HG02870 (cell line): ENCODE data around the gene LAG3.

Experiments
- ATAC-seq: cut with Tn5 transposase; IDR thresholded peaks from one replicate; pipeline ENCODE4 v1.9.1; 2021; ENCODE audit warnings: mild to moderate bottlenecking, moderate library complexity; ENCODE audit not compliant: unreplicated experiment

The LAG3 gene

DNA sequence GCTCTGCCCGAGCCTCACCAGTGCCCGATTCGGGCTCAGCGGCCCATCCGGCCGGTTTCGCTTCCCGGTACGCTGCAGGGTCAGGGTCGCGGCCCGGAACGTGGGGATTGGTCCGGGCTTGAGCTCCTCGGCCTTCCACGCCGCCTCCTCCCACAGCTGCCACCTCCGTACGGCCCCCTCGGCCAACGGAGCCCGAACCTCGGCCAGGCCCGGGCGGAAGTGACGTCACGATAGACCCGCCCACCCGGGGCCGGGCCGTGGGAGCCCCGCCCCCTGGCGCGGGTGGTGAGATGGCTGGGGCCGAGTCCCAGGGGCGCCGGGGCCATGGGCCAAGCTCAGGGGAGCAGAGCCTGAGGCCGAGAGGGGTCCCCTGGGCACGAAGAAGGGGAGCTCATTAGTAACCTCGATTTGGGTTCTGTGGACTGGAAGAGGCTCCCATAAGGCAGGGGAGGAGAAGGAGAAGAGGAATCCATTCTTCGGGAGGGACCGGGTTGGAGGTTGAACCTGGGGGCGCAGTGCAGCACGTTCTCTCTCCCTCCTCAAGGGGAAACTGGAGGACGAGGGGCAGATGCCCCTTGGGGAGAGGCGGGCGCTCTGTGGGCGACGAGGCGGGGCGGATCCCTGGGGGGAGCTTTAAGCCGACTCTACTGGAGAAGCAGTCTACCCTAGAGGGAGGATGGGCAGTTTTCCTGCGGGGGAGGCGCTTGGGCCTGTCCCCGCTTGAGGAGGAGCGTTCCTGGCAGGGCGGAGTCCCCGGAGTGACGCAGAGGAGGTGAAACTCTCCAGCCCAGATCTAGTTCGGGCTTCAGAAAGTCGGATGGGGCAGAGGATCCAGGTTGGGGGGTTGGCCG is 19.2 kb upstream of the LAG3 start, which contains the start of gene MLF2:
Gene MLF2 (minus strand): TSS at position 221 of the 851 bp plus-strand sequence. CDS start 807 bp downstream, outside the sequence.
- peak; percentile 86 for ATAC-seq

DNA sequence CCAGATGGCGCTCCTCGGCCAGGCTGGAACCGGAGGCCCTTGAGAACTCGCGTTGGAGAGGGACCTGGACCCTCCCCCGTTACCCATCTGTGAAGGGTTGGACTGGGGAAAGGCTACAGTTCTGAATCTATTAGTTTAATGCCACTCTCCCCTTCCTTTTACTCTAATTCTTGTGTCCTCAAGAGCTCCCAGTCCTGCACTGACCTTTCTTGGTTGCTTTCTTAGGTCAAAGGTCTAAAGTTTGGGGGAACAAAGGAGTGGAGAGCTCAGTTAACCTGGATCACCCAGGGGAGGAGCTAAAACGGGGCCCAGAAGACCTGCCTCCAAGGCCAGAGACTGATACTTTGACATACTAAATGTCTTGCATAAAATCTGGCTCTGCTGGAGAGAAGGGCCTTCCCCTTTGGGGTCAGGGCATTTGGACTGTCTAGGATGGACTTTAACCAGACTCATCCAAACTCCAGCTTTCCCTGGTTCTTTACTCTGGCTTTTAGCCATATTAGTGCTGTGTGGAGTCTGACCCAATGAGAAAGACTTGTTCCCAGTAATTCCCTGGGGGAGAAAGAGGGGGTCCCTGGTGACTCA is 18.5 kb upstream of the LAG3 start:
- no peak for ATAC-seq

DNA sequence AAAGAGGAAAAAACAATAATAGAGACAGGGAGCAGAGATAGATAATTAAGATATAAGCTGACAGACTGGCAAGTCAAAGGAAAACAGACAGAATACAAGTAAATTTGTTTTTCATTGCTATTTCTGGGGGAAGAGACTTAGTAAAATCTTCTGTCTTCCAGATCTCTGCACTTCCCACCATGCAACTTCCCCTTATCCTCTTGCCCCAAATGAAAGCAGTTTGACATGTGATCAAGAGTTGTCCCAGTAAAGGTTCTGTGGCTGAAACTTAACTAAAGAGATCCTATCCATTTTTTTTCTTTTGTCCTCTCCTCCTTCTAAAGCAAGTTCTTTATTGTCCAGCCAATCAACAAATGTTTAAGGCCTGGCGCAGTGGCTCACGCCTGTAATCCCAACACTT is 17.9 kb upstream of the LAG3 start:
- ATAC-seq, result no peak

DNA sequence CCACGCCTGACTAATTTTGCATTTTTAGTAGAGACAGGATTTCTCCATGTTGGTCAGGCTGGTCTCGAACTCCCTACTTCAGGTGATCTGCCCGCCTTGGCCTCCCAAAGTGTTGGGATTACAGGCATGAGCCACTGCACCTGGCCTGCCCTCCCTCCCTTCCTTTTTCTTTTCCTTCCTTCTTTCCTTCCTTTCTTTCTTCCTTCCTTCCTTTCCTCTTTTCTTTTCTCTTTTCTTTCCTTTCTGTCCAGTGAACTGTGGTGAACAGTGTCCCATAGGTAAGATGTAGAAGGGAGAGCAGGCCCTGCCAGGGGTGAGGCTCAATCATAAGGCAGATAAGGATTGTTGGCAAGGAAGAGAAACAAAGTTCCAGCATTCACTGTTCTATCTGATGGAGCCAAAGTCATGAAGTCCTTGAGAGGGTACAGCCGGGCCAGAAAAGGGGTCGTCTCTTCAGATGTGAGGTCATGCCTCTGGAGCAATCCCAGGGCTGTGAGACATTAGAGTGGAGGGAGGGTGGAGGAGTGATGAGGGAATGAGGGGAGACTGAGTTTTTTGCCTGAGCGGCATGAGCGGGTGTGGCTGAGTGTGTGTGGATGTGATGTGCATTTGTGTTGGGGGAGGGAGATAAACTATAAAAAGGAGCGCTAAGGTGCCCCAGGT is 15.2 kb upstream of the LAG3 start:
- no peak for ATAC-seq

DNA sequence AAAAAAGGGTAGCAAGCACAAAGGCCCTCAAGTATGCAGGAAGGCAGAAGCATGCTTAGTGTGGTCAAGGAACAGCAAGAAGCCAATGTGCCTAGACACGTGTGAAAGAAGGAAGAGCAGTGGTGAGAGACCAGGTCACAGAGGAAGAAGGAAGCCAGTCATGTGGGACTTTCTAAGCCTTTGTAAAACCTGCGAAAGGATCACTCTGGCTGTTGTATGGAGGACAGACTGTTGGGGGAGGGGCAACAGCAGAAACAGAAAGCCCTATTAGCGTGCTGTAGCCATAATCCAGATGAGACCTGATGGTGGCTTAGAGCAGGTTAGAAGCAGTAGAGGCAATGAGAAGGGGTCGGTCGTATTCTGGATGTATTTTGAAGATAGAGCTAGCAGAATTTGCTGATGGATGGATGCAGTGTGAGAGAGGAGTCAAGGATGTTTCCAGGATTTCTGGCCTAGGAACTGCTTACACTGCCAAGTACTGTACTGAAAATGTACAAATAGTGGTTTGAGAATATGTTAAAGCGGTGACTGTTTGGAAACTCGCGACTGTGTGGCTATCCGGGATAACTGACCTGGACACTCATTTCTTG is 13.7 kb upstream of the LAG3 start:
- no peak for ATAC-seq

DNA sequence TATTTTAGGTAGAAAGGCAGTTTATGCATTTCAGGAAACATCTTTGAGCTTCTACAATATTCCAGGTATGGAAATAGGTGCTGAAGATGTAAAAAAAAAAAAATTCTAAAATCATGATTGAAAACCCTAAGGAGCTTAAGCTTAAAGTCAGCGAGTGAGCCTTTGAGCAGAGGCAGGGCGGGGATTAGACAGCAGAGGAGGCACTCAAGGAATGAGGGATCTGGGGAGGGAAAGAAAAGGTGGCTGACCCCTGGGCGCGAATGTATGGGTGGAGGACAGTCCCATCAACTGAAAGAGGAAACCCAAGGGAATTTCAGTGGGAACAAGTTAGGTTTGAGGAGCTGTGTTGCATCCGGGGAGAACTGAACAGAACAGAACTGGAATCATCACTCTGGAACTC is 12.6 kb upstream of the LAG3 start:
- ATAC-seq, result no peak

DNA sequence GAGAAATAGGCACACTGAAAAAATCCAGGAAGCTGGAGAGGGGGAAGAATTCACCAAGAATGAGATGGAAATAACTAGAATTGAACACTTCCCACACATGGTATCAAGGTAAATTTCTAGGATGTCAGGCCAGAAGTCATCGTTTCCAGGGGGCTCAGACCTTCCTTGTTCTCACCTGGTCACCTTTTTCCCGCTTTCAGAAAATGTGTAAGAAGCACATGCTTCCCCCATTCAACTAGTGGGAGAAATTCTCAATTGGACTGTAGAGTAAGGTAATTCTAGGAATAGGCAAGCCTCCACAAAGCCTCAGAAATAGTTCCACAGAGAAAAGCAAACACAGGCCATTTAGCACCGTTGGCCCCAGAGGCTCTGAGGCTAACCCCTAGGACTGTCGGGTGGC is 8.9 kb upstream of the LAG3 start:
- ATAC-seq, result no peak

DNA sequence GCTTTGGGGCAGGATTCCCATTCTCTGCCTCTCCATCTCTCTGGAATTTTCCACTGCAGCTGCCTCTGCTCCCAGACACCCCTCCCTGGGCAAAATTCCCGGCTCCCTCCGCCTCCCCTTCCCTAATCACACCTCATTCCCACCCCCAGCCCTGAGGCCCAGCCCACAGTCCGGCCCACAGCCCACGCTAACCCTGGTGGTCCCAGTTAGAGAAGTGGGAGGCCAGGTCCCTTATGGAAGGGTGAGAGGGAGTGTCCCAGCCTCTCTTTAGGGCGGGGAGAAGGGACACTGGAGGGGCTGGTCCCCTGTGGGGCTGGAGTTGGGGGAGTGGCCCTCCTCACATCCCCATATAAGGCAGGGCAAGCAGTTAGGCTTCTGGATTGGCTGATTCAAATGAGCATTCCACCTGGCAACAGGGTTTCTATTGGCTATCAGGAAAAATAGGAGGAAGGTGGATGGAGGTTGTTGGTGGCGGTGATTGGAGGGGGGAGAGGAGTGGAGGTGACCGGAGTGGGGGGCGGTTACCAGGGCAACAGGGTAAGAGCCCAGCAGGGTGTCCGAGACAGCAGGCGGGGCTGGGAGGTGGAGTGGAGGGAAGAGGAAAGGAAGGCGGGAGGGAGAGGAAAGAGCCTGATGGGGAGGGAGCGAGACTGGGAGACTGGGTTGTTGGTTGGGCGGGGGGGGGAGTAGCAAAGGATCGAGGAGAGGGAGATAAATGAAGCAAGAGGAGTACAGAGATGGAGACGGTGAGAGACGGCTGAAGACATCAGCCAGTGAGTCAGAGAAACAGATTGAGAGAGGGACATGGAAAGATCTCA is 8.1 kb upstream of the LAG3 start:
- ATAC-seq, result peak; percentile 80

DNA sequence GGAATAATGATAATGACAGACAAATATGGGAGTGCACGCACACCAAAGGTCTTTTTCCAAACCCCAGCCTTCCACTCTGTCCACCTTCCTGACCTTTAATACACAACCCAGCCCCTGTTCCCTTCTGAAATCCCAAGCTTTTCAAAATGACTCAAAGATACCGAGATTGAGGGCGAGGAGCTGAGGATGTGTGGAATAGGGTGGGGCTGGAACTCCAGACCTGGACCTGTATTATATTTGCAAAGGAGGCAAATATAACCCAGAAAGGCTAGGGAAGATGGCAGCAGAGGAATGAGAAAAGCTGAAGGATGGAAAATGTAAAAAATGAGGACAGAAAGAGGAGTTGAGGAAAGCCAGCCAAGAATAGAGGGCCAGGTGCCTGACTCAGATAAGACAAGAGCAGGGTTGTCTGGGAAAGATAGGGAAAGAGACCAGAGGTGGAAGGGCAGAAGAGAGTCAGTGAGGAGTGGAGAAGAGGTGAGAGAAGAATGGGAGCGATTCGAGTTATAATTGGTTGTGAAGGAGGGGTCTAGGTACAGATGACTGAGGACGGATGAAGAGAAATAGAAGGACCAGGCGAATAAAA is 7.2 kb upstream of the LAG3 start:
- no peak for ATAC-seq

DNA sequence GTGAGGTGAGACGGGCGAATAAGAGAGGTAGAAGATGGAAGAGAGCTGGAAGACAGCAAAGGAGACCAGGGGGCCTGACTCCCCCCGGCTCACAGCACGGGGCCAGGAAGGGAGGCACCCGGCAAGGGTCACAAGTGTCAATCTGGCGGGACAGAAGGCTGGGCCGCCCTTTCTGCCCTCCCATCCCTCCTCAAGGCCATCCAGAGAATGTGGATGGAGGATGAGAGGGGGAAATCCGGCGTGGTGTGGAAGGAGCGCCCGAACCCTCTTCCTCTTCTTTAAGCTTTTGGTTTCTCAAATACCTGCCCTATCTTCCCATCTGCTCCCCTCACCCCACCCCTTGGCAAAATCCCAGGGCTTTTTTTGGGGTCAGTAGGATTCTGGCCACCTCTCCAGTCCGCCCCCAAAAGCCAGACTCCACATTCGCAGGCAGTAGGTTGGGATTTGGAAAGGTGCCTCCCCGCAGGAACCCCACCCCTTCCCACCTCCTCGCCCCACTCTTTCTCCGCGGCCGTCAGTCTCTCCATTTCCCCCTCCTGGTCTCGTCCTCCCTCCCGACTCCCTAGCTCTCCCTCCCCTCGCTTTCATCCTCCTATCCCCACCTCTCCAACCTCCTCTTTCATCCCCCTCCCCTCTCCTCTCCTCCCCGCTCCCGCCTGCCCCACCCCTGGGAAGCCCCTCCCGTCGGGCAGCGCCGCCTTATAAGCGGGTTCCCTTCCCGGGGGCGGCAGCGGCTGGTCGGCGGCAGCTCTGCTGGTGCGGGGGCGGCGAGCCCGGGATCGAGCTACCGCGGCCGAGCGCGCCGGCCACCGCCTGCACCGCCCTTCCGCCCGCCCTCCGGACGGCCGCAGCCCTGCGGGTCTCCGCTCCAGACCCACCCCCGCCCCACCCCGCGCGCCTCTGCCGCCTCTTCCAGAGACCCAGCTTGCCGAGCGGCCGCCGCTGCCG is 6.4 kb upstream of the LAG3 start, which contains the start of gene PTMS:
Gene PTMS (plus strand): TSS at position 730 of the 948 bp plus-strand sequence. CDS start 343 bp downstream, outside the sequence.
- ATAC-seq, result peak; percentile 14

DNA sequence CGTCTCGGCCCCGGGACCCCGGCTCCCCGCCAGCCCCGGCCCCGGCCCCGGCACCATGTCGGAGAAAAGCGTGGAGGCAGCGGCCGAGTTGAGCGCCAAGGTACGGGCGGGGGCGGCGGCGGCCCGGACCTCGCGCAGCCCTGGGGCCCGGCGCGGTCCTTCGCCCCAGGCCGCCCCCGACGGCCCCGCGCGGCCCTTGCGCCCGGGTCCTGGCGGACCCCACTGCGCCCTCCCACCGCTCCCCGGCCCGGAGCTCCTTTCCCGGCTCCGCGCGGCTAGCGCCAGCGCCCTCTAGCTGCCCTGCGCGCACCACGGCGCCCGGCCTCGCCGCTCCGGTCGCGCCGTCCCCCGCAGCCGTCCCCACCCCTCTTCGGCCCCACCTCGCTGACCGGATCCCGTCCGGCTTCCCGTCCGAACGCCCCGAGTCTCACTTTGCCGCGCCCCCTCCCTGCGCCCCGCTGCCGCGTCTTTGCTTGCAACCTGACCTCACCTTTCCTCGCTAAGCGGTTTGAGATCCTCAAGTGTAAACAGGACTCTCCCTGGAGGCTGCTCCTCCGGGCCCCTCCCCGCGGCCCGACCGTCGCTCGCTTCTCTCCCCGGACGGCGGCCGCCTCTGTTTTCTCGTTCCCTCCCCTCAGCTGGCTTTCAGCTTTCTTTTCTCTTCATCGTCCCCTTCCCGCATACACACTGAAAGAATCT is 5.5 kb upstream of the LAG3 start:
- peak; percentile 37 for ATAC-seq

DNA sequence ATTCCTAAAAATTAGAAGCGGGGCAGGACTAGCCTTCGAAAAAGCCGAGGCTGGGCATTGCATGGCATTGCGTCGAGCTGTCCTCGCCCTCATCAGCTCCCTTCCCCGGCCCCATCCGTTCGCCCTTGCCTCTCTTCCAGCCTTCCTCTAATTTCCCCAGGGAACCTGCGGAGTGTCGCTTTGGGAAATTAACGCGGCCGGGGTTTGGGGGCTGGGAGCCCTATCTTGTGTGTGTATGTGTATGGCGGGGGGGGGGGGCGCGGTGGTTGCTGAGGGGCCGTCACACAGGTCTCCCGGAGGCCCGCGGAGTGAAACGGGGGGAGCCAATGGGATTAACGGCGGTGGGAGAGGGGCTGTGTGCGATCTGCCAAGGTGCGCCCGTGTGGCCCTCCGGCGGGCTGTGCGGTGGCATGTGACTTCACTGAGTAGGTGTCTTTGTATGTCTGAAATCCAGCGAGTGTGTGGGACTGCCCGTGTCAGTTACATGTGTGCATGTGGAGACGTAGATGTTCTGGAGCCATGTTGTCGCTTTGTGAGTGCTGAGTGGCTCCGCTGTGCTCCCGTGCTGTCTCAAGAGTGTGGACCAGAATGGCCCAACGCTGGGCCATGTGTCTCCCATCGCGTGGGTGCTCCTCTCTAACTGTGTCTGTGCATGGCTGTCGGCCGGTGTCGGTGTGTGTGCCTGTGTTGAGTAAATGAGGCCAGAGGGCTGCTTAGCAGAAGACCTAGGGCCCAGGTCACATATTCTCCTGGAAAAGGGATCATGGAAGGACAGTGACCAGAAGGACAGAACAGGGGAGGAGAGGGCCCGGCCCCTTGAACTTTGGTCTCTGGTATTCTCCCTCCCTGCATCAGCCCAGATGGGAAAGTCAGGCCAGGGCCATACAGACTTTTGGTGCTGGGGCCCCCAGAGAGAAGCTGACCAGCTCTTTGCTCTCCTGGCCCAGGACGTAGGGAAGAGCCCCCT is 4.7 kb upstream of the LAG3 start:
- no peak for ATAC-seq

DNA sequence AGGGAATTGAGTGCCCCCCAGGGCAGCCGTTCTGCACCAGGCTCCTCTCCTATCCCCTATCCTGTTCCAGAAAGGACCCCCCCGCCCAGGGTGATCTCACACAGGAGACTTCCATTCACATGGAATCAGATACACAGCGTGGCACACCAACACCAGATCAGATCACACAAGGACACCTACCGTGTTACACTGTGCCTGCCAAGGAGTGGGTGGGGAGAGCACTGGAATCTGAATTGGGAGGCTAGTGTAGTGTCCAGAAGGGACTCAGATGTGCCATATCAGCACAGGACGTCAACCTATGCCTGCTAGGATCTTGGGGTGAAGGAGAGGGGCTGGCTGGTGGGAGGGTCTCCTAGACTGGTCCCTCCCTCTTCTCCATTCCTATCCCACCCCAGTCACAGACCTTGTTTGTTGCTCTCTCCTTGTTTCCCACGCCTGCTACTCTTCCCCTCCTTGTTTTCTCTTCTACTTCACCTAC is 3.8 kb upstream of the LAG3 start:
- no peak for ATAC-seq

DNA sequence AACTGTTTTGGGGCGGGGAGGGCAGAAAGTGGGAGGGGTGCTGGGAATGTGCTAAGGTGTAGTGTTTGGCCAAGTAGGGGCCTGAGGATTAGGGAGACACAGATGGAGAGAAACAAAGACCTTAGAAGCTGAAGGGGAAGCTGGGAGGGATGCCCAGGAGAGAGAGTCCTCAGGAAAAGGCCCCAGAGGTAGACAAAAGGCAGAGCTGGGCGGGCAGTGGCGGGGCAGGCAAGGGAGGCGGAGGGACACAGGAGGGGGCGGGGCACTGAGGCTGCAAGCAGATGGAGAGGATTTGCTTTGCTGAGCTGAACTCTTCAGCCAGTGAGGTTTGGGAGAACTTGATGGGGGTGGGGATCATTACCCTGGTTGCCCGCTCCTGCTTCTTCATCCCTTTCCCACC is 3.3 kb upstream of the LAG3 start:
- ATAC-seq, result no peak

DNA sequence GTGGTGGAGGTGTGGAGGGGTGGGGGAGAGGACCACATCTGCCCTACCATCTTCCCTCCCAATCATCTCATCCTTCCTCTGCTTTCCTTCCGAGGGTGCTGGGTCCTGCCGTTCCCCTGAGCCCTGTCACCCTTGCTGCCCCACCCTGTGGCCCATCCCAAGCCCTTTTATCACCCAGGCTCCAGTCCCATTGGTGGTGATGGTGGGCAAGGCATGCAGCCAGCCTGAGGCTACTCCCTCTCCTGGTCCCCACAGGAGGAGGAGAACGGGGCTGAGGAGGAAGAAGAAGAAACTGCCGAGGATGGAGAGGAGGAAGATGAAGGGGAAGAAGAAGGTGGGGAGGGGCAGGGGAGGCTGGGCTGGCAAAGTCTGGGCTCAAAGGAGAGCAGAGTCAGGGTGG is 2.7 kb upstream of the LAG3 start:
- no peak for ATAC-seq

DNA sequence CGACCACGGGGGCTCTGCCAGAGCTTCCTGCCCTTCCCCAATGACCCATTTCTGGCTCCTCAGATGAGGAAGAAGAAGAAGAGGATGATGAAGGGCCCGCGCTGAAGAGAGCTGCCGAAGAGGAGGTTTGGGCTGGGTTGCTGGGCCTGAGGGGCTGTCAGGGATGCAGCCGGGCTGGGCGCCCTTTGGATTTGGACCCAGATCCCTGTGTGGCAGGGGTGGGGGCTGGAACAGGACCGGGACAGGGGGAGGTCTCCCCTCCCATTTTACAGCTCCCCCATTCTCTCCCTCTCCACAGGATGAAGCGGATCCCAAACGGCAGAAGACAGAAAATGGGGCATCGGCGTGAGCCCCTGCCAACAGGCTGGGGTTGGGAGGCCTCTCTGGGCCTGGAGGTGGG is 2.2 kb upstream of the LAG3 start:
- no peak for ATAC-seq

DNA sequence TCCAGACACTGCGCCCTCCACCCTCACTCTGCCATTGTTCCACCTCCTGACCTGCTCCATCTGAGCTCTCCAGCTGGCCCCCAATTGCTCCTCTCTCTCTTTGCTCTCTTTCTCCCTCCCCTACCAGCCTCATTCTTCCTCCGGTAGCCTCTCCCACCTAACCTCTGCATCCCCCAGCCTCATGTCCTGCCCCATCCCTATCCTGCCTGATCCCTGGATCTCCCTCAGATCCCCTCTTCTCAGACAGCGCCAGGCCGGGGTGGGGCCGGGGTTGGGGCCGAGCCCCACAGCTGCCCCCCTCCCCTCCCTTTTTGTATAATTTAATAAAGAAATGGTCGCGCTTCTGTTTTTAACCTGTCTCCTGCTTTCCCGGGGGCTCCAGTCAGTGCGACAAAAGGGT is 1.7 kb upstream of the LAG3 start:
- no peak for ATAC-seq
